Measurements from ENCODE around the gene MEA1.
"Not testable (repeated sequence)": the region's sequence is repeated elsewhere in the genome, so short reads cannot be mapped to it uniquely, and the experiment has no call there.

The MEA1 gene

GRCh38 chr6:43005844-43006243, 7.9 kb downstream of the MEA1 start:
- TF ChIP-seq CTCF (IDR thresholded peaks at IDR 0.05; ENCODE audit: low read depth, low read length), result no peak
- Histone ChIP-seq H3K27ac (no peak overlapping the region), H3K4me3 (ENCODE audit: low read depth, low read length) (no peak overlapping the region), H3K27me3 (ENCODE audit: insufficient read depth, low read depth, severe bottlenecking) (no peaks in the 10 kb centered on the region), H3K9me3 (ENCODE audit: severe bottlenecking) (no peaks in the 10 kb centered on the region), H3K36me3 (peaks cover 74% of the 10 kb centered on the region)
- DNase-seq, result no peak

GRCh38 chr6:43001843-43002242, 11.9 kb downstream of the MEA1 start:
- H3K36me3 ChIP-seq, result peaks cover 53% of the 10 kb centered on the region

GRCh38 chr6:42998205-42998604, 15.5 kb downstream of the MEA1 start:
- H3K9me3 ChIP-seq (ENCODE audit: severe bottlenecking); H3K4me3 ChIP-seq (ENCODE audit: low read depth, low read length); H3K27ac ChIP-seq: not testable (repeated sequence)

More at GRCh38 chr6:43001843-43002242, 11.9 kb downstream of the MEA1 start:
- no peak for TF ChIP-seq CTCF (IDR thresholded peaks at IDR 0.05; ENCODE audit: low read depth, low read length)
- no peak overlapping the region for H3K4me3 ChIP-seq (ENCODE audit: low read depth, low read length)
- no peak overlapping the region for H3K27ac ChIP-seq
- no peak for DNase-seq
- no peaks in the 10 kb centered on the region for H3K9me3 ChIP-seq (ENCODE audit: severe bottlenecking)
- H3K27me3 ChIP-seq (ENCODE audit: insufficient read depth, low read depth, severe bottlenecking), result no peaks in the 10 kb centered on the region

GRCh38 chr6:42996513-42996912, 17.2 kb downstream of the MEA1 start:
- Histone ChIP-seq H3K27me3 (ENCODE audit: insufficient read depth, low read depth, severe bottlenecking) (no peaks in the 10 kb centered on the region), H3K9me3 (ENCODE audit: severe bottlenecking) (no peaks in the 10 kb centered on the region), H3K36me3 (peaks cover 49% of the 10 kb centered on the region), H3K4me3 (ENCODE audit: low read depth, low read length) (no peak overlapping the region), H3K27ac (no peak overlapping the region)
- no peak for TF ChIP-seq CTCF (IDR thresholded peaks at IDR 0.05; ENCODE audit: low read depth, low read length)
- DNase-seq, result no peak

More at GRCh38 chr6:42998205-42998604, 15.5 kb downstream of the MEA1 start:
- DNase-seq; H3K27me3 ChIP-seq (ENCODE audit: insufficient read depth, low read depth, severe bottlenecking): not testable (repeated sequence)
- H3K36me3 ChIP-seq, result peaks cover 47% of the 10 kb centered on the region

GRCh38 chr6:42993445-42993844, 20.3 kb downstream of the MEA1 start:
- H3K36me3 ChIP-seq, result peaks cover 62% of the 10 kb centered on the region
- H3K4me3 ChIP-seq (ENCODE audit: low read depth, low read length), result no peak overlapping the region
- no peak overlapping the region for H3K27ac ChIP-seq
- H3K27me3 ChIP-seq (ENCODE audit: insufficient read depth, low read depth, severe bottlenecking), result no peaks in the 10 kb centered on the region
- DNase-seq, result no peak
- no peaks in the 10 kb centered on the region for H3K9me3 ChIP-seq (ENCODE audit: severe bottlenecking)
- TF ChIP-seq CTCF (IDR thresholded peaks at IDR 0.05; ENCODE audit: low read depth, low read length), result no peak

- peaks cover 80% of the 10 kb centered on the region for H3K36me3 ChIP-seq
- TF ChIP-seq CTCF (IDR thresholded peaks at IDR 0.05; ENCODE audit: low read depth, low read length), result no peak
These were observed 23.8 kb downstream of the MEA1 start for GRCh38 chr6:42989923-42990322.

More at GRCh38 chr6:42989923-42990322, 23.8 kb downstream of the MEA1 start:
- no peaks in the 10 kb centered on the region for H3K9me3 ChIP-seq (ENCODE audit: severe bottlenecking)
- no peaks in the 10 kb centered on the region for H3K27me3 ChIP-seq (ENCODE audit: insufficient read depth, low read depth, severe bottlenecking)
- no peak overlapping the region for H3K27ac ChIP-seq
- DNase-seq, result no peak
- H3K4me3 ChIP-seq (ENCODE audit: low read depth, low read length), result no peak overlapping the region
